ENCODE data around the gene FKBP11. TPM values are rescaled to one million over a fixed set of nuclear protein-coding genes. Genes with fewer than 3 reads are reported as not detected.

FKBP11 gene
- polyA plus RNA-seq, 1 donor from 2014 or later: 24.9 TPM

DNA sequence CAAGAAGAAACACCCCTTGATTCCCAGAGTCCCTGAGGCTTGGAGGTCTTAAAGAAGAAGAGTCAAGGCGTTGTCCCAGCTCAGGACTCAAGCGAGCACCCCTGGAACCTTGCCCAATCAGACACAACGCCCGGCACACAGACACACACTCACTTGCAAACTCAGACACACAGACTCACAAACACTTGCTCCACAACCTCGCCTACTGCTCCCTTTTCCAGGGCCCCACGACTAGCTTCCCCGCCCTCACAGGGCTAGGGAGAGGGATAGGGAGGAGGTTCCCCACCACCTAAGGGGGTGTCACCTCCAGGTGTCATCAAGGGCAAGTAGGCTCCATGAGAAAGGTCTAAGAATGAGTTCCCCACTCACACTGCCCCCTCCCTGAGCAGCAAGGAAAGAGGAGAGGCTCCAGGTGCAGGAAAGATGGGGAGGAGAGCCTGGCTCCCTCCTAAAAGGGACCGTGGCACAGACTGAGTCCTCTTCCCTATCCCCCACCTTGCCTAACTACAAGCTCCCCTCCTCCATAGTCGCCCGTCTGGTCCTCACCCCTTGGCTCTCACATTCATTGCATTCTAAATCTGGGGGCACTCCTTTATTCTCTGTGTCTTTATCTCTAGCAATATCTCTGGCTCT, 45.5 kb upstream of the FKBP11 start:
- Histone ChIP-seq H4K20me1 (ENCODE audit: insufficient read depth) (no peaks in the 10 kb centered on the region), H3K27me3 (ENCODE audit: insufficient read depth, low read depth, low read length) (peaks cover 97% of the 10 kb centered on the region), H3K9ac (ENCODE audit: low read length) (peak overlapping the region; percentile 55), H3K36me3 (ENCODE audit: insufficient read depth, low read length) (no peaks in the 10 kb centered on the region), H3F3A (ENCODE audit: insufficient read depth, low read length, poor library complexity, severe bottlenecking) (no peaks in the 10 kb centered on the region), H3K27ac (ENCODE audit: low read length) (no peak overlapping the region), H2AFZ (ENCODE audit: low read depth, low read length) (no peak overlapping the region), H3K79me2 (replicated peaks; ENCODE audit: insufficient read depth, low read length) (no peaks in the 10 kb centered on the region), H3K4me3 (ENCODE audit: low read length) (peak overlapping the region; percentile 69), H3K4me2 (ENCODE audit: low read length) (peak overlapping the region; percentile 65), H3K9me2 (ENCODE audit: insufficient read depth, low read length) (no peaks in the 10 kb centered on the region), H3K9me3 (ENCODE audit: low read length) (no peaks in the 10 kb centered on the region)
- no peak for TF ChIP-seq RAD21 (conservative IDR thresholded peaks at IDR 0.05)
- TF ChIP-seq TAF1 (IDR thresholded peaks at IDR 0.05; ENCODE audit: low read depth): no peak
- TF ChIP-seq EZH2 (IDR thresholded peaks at IDR 0.05; ENCODE audit: borderline replicate concordance, insufficient read depth, low read length, poor library complexity, severe bottlenecking): no peak
- TF ChIP-seq POLR2AphosphoS5 (IDR thresholded peaks at IDR 0.05): no peak
- TF ChIP-seq, protein P1, sequence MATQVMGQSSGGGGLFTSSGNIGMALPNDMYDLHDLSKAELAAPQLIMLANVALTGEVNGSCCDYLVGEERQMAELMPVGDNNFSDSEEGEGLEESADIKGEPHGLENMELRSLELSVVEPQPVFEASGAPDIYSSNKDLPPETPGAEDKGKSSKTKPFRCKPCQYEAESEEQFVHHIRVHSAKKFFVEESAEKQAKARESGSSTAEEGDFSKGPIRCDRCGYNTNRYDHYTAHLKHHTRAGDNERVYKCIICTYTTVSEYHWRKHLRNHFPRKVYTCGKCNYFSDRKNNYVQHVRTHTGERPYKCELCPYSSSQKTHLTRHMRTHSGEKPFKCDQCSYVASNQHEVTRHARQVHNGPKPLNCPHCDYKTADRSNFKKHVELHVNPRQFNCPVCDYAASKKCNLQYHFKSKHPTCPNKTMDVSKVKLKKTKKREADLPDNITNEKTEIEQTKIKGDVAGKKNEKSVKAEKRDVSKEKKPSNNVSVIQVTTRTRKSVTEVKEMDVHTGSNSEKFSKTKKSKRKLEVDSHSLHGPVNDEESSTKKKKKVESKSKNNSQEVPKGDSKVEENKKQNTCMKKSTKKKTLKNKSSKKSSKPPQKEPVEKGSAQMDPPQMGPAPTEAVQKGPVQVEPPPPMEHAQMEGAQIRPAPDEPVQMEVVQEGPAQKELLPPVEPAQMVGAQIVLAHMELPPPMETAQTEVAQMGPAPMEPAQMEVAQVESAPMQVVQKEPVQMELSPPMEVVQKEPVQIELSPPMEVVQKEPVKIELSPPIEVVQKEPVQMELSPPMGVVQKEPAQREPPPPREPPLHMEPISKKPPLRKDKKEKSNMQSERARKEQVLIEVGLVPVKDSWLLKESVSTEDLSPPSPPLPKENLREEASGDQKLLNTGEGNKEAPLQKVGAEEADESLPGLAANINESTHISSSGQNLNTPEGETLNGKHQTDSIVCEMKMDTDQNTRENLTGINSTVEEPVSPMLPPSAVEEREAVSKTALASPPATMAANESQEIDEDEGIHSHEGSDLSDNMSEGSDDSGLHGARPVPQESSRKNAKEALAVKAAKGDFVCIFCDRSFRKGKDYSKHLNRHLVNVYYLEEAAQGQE (IDR thresholded peaks at IDR 0.05; ENCODE audit: borderline replicate concordance): no peak

DNA sequence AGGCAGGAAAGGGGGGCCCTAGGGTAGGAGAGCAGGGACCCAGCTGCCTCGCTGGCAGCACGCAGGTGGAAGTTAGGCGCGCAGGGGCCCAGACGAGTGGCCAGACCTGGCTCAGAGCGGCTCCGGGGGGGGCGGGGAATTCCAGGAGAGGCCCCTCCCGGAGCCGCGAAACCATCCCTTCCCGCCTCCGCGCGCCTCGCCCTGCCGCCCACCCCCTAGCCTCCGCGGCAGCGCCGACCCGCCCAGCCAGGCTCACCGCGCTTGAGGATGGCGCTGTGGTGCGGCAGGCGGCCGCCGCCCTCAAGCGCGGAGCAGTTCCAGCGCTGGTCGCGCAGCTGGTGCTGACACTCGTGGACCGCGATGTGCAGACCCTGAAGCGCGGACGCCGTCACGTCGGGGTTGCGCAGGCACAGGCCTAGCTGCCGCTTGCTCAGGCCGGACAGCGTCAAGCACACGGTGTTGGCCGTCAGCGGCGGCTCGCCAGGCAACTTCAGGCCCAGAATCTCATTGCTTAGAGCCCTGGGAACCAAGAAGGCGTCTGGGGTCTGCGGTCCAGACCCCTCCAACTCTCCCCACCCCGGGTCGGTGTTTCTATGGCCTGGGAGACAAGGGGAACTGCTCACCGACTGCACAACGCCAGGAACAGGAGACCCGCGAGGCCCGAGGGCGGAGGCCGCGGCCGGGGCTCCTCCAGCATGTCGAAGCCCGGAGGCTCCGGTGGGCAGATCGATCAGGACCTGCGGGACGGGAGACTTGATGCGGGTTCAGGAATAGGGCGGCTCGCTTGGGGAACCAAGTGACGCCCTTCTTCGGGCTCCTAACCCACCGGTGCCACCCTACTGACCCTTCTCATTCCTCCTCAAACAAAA, 44.8 kb upstream of the FKBP11 start:
- H2AFZ ChIP-seq (ENCODE audit: low read depth, low read length): no peak overlapping the region
- no peak overlapping the region for H3K4me2 ChIP-seq (ENCODE audit: low read length)
- no peaks in the 10 kb centered on the region for H3F3A ChIP-seq (ENCODE audit: insufficient read depth, low read length, poor library complexity, severe bottlenecking)
- no peak overlapping the region for H3K27ac ChIP-seq (ENCODE audit: low read length)
- no peaks in the 10 kb centered on the region for H3K9me3 ChIP-seq (ENCODE audit: low read length)
- no peaks in the 10 kb centered on the region for H4K20me1 ChIP-seq (ENCODE audit: insufficient read depth)
- TF ChIP-seq TAF1 (IDR thresholded peaks at IDR 0.05; ENCODE audit: low read depth): no peak
- TF ChIP-seq, protein P2, sequence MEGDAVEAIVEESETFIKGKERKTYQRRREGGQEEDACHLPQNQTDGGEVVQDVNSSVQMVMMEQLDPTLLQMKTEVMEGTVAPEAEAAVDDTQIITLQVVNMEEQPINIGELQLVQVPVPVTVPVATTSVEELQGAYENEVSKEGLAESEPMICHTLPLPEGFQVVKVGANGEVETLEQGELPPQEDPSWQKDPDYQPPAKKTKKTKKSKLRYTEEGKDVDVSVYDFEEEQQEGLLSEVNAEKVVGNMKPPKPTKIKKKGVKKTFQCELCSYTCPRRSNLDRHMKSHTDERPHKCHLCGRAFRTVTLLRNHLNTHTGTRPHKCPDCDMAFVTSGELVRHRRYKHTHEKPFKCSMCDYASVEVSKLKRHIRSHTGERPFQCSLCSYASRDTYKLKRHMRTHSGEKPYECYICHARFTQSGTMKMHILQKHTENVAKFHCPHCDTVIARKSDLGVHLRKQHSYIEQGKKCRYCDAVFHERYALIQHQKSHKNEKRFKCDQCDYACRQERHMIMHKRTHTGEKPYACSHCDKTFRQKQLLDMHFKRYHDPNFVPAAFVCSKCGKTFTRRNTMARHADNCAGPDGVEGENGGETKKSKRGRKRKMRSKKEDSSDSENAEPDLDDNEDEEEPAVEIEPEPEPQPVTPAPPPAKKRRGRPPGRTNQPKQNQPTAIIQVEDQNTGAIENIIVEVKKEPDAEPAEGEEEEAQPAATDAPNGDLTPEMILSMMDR (IDR thresholded peaks at IDR 0.05; ENCODE audit: poor library complexity, severe bottlenecking): peak; percentile 49
- no peaks in the 10 kb centered on the region for H3K36me3 ChIP-seq (ENCODE audit: insufficient read depth, low read length)
- H3K27me3 ChIP-seq (ENCODE audit: insufficient read depth, low read depth, low read length): peaks cover 97% of the 10 kb centered on the region
- peak overlapping the region; percentile 59 for H3K4me3 ChIP-seq (ENCODE audit: low read length)
- no peaks in the 10 kb centered on the region for H3K79me2 ChIP-seq (replicated peaks; ENCODE audit: insufficient read depth, low read length)
- no peaks in the 10 kb centered on the region for H3K9me2 ChIP-seq (ENCODE audit: insufficient read depth, low read length)
- no peak overlapping the region for H3K9ac ChIP-seq (ENCODE audit: low read length)

Data from neural cell (in vitro differentiated cells).